ENCODE measurements around the gene ZNF383. TPM values are rescaled to one million over a fixed set of nuclear protein-coding genes. Genes with fewer than 3 reads are reported as not detected.

ZNF383 gene
- total and polyA plus RNA-seq, 9 of the 15 experiments (the other 6 are each of a cell fraction or from before 2014, with no cell fraction given), result 2.0 to 8.2 (median 5.3) TPM

- TF ChIP-seq CREB3L1 (IDR thresholded peaks at IDR 0.05; ENCODE audit: borderline replicate concordance, low read depth) (no peak), ETV1 (tag; conservative IDR thresholded peaks at IDR 0.05; ENCODE audit: low read depth) (no peak), ZNF561 (CRISPR knock-in tag; conservative IDR thresholded peaks at IDR 0.05) (no peak), NELFE (IDR thresholded peaks at IDR 0.05; ENCODE audit: insufficient read depth, insufficient read length) (no peak), ZKSCAN8 (CRISPR knock-in tag; IDR thresholded peaks at IDR 0.05) (no peak), ZNF518B (CRISPR knock-in tag; IDR thresholded peaks at IDR 0.05) (no peak), ZBTB8A (IDR thresholded peaks at IDR 0.05; ENCODE audit: partially characterized antibody) (no peak), TARDBP (IDR thresholded peaks at IDR 0.05) (no peak)
These were observed 3.1 kb downstream of the ZNF383 start (continued) for GRCh38 chr19:37221136-37221535.
